ENCODE measurements around the gene CRYZ.

The CRYZ gene

GRCh38 chr1:74715806-74716205 lies 17.0 kb downstream of the CRYZ start:
- no peak for TF ChIP-seq CTCF (IDR thresholded peaks at IDR 0.05)

GRCh38 chr1:74715236-74715502 lies 17.7 kb downstream of the CRYZ start:
- TF ChIP-seq CTCF (IDR thresholded peaks at IDR 0.05), result no peak

GRCh38 chr1:74714429-74715235 lies 18.2 kb downstream of the CRYZ start:
- no peak for TF ChIP-seq CTCF (IDR thresholded peaks at IDR 0.05)

- no peak for TF ChIP-seq CTCF (IDR thresholded peaks at IDR 0.05)
Observed at GRCh38 chr1:74713849-74714248, 19.0 kb downstream of the CRYZ start.

GRCh38 chr1:74712881-74713280 lies 20.0 kb downstream of the CRYZ start:
- no peak for TF ChIP-seq CTCF (IDR thresholded peaks at IDR 0.05)

- no peak for TF ChIP-seq CTCF (IDR thresholded peaks at IDR 0.05)
Observed at GRCh38 chr1:74703386-74704182, 29.3 kb downstream of the CRYZ start.

GRCh38 chr1:74699331-74699730 lies 33.5 kb downstream of the CRYZ start:
- TF ChIP-seq CTCF (IDR thresholded peaks at IDR 0.05), result no peak
